ENCODE measurements around the gene P2RX6. TPM values are rescaled to one million over a fixed set of nuclear protein-coding genes. Genes with fewer than 3 reads are reported as not detected.
"Not testable (repeated sequence)": the region's sequence is repeated elsewhere in the genome, so short reads cannot be mapped to it uniquely, and the experiment has no call there.

The P2RX6 gene
- total and polyA plus RNA-seq, 8 donors: 0.09 to 2.9 (median 0.39) TPM; not detected in 1

GRCh38 chr22:21054714-21055563 lies 40.0 kb downstream of the P2RX6 start:
- Histone ChIP-seq H3K27me3 (no peaks in the 10 kb centered on the region), H3K4me1 (no peaks in the 10 kb centered on the region), H3K4me3 (no peak overlapping the region), H3K9me3 (no peaks in the 10 kb centered on the region), H3K36me3 (no peaks in the 10 kb centered on the region), H3K27ac (no peak overlapping the region)
- TF ChIP-seq, protein P1, sequence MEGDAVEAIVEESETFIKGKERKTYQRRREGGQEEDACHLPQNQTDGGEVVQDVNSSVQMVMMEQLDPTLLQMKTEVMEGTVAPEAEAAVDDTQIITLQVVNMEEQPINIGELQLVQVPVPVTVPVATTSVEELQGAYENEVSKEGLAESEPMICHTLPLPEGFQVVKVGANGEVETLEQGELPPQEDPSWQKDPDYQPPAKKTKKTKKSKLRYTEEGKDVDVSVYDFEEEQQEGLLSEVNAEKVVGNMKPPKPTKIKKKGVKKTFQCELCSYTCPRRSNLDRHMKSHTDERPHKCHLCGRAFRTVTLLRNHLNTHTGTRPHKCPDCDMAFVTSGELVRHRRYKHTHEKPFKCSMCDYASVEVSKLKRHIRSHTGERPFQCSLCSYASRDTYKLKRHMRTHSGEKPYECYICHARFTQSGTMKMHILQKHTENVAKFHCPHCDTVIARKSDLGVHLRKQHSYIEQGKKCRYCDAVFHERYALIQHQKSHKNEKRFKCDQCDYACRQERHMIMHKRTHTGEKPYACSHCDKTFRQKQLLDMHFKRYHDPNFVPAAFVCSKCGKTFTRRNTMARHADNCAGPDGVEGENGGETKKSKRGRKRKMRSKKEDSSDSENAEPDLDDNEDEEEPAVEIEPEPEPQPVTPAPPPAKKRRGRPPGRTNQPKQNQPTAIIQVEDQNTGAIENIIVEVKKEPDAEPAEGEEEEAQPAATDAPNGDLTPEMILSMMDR (IDR thresholded peaks at IDR 0.05): no peak
- ATAC-seq (no peak), FAIRE-seq (no peak), DNase-seq (no peak)
- intact Hi-C loops (cut with DNase I): no loop called here
- 79 to 85% methylated on average over 11 of the region's 11 CpGs for WGBS, 2 donors

DNA sequence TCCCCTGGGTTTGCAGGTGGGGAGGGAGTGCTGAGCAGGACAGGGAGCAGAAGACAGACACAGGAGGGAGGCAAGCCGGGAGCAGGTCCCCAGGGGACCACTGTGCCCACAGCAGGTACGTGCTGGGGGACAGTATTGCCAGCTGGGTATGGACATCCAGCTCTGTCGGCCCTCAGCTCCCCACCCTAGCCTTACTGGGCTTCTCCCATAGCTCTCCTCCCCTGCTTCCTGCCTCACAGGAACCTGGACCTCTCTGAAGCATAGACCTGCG lies 40.5 kb downstream of the P2RX6 start:
- Histone ChIP-seq H3K27me3 (no peaks in the 10 kb centered on the region), H3K4me1 (no peaks in the 10 kb centered on the region), H3K9me3 (no peaks in the 10 kb centered on the region), H3K36me3 (no peaks in the 10 kb centered on the region), H3K27ac (no peak overlapping the region), H3K4me3 (no peak overlapping the region)
- DNase-seq: no peak
- TF ChIP-seq, protein P1 (IDR thresholded peaks at IDR 0.05): no peak
- no peak for FAIRE-seq
- no peak for ATAC-seq
- 48 to 51% methylated on average over 3 to 4 of the region's 4 CpGs for whole genome bisulfite sequencing, 2 donors
- intact Hi-C loops (cut with DNase I): no loop called here

GRCh38 chr22:21055880-21056319 lies 40.9 kb downstream of the P2RX6 start:
- Histone ChIP-seq H3K9me3 (no peaks in the 10 kb centered on the region), H3K4me3 (no peak overlapping the region), H3K4me1 (no peaks in the 10 kb centered on the region), H3K27ac (no peak overlapping the region), H3K36me3 (no peaks in the 10 kb centered on the region), H3K27me3 (no peaks in the 10 kb centered on the region)
- ATAC-seq (no peak), FAIRE-seq (no peak), DNase-seq (no peak)
- 65 to 70% methylated on average over 7 of the region's 7 CpGs for WGBS, 2 donors
- intact Hi-C loops (cut with DNase I): no loop called here
- TF ChIP-seq, protein P1 (IDR thresholded peaks at IDR 0.05): no peak

DNA sequence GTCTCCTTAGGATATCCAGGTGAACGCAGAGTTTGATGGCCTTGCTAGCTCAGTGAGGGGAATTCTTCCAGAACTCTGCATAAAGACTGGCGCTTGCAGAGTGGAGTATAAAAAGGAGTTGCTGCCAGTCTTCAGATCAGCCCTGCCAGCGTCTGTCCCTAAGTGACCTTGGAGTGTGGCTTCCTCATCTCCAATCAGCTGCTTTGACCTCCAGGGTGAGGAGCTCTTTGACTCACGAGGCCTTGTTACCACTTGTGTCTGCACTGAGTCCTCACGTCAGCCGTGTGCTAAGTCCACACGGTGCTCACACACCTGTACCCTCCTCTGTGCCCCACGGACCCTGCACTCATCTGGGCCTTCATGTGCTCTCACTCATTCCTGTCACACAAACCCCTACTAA lies 45.4 kb downstream of the P2RX6 start:
- WGBS, 2 donors: 66 to 69% methylated on average over 4 to 7 of the region's 8 CpGs
- H3K4me1 ChIP-seq; H3K36me3 ChIP-seq; H3K27ac ChIP-seq; ATAC-seq; intact Hi-C loops (cut with DNase I); H3K9me3 ChIP-seq; H3K27me3 ChIP-seq; FAIRE-seq; H3K4me3 ChIP-seq; DNase-seq: not testable (repeated sequence)

DNA sequence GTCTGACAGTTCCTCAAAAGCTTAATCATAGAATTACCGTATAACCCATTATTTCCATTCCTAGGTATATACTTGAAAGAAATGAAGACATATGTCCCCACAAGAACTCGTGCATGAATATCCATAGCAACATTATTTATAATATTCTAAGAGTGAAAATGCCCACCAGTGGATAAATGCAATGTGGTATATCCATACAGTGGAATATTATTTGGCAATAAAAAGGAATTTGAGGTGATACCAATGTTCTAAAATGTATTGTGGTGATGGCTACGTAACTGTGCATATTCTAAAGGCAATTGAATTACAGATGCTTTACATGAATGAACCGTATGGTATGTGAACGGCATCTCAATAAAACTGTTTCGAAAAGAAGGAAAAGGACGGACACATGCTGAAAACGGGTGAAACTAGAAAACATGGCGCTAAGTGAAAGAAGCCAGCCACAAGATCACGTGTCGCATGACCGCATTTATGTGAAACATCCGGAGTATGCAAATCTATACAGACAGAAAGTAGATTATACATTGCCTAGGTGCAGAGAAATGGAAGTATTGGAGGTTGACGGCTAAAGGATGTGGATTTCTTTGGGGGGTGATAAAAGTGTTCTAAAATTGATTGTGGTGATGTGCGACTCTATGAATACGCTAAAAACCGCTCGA lies 46.8 kb downstream of the P2RX6 start:
- FAIRE-seq; intact Hi-C loops (cut with DNase I); H3K9me3 ChIP-seq; DNase-seq; H3K27me3 ChIP-seq; H3K36me3 ChIP-seq; H3K4me3 ChIP-seq; ATAC-seq; H3K4me1 ChIP-seq; H3K27ac ChIP-seq: not testable (repeated sequence)
- WGBS, 2 donors: 87 to 91% methylated on average over 18 of the region's 18 CpGs

- H3K36me3 ChIP-seq; FAIRE-seq; H3K9me3 ChIP-seq; DNase-seq; intact Hi-C loops (cut with DNase I); ATAC-seq; H3K4me1 ChIP-seq; H3K27me3 ChIP-seq; H3K27ac ChIP-seq; H3K4me3 ChIP-seq: not testable (repeated sequence)
- 65 to 72% methylated on average over 11 of the region's 11 CpGs for WGBS, 2 donors
Observed at GRCh38 chr22:21064425-21064824, 49.5 kb downstream of the P2RX6 start.
